Prostate gland (tissue), 2 donors: ENCODE data around the gene CRYBA2.

Source experiments
- POLR2AphosphoS5 ChIP-seq: sonication (generic); formaldehyde crosslinking; IDR thresholded peaks from one replicate; pipeline ENCODE4 v1.6.1; 2017; ENCODE audit warnings: antibody characterized with exemption
- TF ChIP-seq, protein P1 (sequence below), 4 experiments: fragments of 200-600 bp in 2 of 4; fragments of 450-650 bp in 2 of 4; sonication (generic) in 2 of 4; IDR thresholded peaks; 1 replicate in 3 of 4; 2 replicates in 1 of 4; pipeline ENCODE4 v1.5.1; 2016 to 2019; ENCODE audit warnings: antibody characterized with exemption in 4 of 4, mild to moderate bottlenecking in 2 of 4, moderate library complexity in 2 of 4

DNA sequence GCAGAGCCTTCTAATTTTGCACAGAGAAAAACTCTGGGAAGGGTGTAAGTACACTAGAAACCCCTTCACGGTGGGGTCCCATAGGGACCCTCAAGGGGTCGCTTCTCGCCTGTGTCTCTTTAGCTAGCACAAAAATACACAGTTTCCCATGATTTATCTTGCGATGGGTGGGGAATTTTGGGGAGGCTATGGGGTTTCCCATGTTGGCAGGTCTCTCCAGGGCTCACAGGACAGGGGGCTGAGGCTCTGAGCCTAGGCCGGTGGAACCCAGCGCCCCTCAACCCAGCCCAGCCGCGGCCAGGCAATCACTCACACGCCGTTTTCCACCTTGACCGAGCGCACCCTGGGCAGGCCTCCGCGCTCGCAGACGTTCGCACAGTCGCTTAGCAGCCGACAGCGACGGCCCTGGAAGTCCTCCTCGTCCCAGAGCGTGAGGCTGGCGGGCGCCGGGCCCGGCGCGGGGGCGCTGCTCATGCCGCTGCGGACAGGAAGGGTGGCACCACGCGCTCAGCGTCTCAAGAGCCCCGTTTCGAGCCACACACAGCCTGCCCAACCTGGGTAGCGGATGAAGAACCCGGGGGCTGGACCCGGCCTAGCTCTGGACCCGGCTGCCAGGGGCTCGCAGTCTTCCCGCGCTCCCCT, 398 bp downstream of the CRYBA2 start:
- TF ChIP-seq, protein P1, sequence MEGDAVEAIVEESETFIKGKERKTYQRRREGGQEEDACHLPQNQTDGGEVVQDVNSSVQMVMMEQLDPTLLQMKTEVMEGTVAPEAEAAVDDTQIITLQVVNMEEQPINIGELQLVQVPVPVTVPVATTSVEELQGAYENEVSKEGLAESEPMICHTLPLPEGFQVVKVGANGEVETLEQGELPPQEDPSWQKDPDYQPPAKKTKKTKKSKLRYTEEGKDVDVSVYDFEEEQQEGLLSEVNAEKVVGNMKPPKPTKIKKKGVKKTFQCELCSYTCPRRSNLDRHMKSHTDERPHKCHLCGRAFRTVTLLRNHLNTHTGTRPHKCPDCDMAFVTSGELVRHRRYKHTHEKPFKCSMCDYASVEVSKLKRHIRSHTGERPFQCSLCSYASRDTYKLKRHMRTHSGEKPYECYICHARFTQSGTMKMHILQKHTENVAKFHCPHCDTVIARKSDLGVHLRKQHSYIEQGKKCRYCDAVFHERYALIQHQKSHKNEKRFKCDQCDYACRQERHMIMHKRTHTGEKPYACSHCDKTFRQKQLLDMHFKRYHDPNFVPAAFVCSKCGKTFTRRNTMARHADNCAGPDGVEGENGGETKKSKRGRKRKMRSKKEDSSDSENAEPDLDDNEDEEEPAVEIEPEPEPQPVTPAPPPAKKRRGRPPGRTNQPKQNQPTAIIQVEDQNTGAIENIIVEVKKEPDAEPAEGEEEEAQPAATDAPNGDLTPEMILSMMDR (IDR thresholded peaks at IDR 0.05), result no peak
- TF ChIP-seq POLR2AphosphoS5, result no peak
